Glutamatergic neuron (in vitro differentiated cells): ENCODE data around the gene EML5. TPM values are rescaled to one million over a fixed set of nuclear protein-coding genes. Genes with fewer than 3 reads are reported as not detected.

ENCODE experiments used
- DNase-seq: peaks from one replicate; pipeline ENCODE4 v3.0.0; 2022
- H3K27ac Mint-ChIP-seq: one replicate; pipeline ENCODE4 v1.8.0; 2020; ENCODE audit warnings: mild to moderate bottlenecking, mixed read lengths, inconsistent platforms; ENCODE audit not compliant: unreplicated experiment
- H3K27me3 Mint-ChIP-seq: one replicate; pipeline ENCODE4 v1.8.0; 2020; ENCODE audit warnings: mild to moderate bottlenecking, moderate library complexity, mixed read lengths, inconsistent platforms; ENCODE audit not compliant: unreplicated experiment
- H3K36me3 Mint-ChIP-seq: one replicate; pipeline ENCODE4 v1.8.0; 2020; ENCODE audit warnings: mild to moderate bottlenecking, mixed read lengths, inconsistent platforms; ENCODE audit not compliant: unreplicated experiment
- H3K4me1 Mint-ChIP-seq: one replicate; pipeline ENCODE4 v1.8.0; 2020; ENCODE audit warnings: mild to moderate bottlenecking, low read depth, mixed read lengths, inconsistent platforms; ENCODE audit not compliant: unreplicated experiment
- H3K4me3 Mint-ChIP-seq: one replicate; pipeline ENCODE4 v1.8.0; 2020; ENCODE audit warnings: mild to moderate bottlenecking, mixed read lengths, inconsistent platforms; ENCODE audit not compliant: unreplicated experiment
- H3K9me3 Mint-ChIP-seq: one replicate; pipeline ENCODE4 v1.8.0; 2020; ENCODE audit warnings: mild to moderate bottlenecking, moderate library complexity, mixed read lengths, inconsistent platforms; ENCODE audit not compliant: unreplicated experiment
- CTCF ChIP-seq: fragments of 200-600 bp; sonication (generic); IDR thresholded peaks from one replicate; pipeline ENCODE4 v1.5.0; 2021; ENCODE audit not compliant: partially characterized antibody, unreplicated experiment
- total RNA-seq: library from RNA; stranded (reverse); fragmentation: NEBNext Ultra II Directional; extraction: Animal tissue kit (Norgen Biotek cat#: 25700); gene quantifications from one replicate; pipeline ENCODE4 v1.2.1, GENCODE V29; 2021; ENCODE audit not compliant: unreplicated experiment

EML5 gene
- total RNA-seq, 1 donor from 2014 or later = 2.1 TPM

- H3K27me3 Mint-ChIP-seq = peaks cover 10% of the 10 kb centered on the region
- TF ChIP-seq CTCF = no peak
- no peaks in the 10 kb centered on the region for H3K36me3 Mint-ChIP-seq
- DNase-seq = peak; percentile 92
- H3K4me1 Mint-ChIP-seq = peaks cover 5% of the 10 kb centered on the region
- H3K27ac Mint-ChIP-seq = peak within 1 kb of the TSS; percentile 84
- peaks cover 5% of the 10 kb centered on the region for H3K9me3 Mint-ChIP-seq
- H3K4me3 Mint-ChIP-seq = peak within 1 kb of the TSS; percentile 90
These were observed 229.7 kb downstream of the EML5 start, which contains the start of gene ZC3H14 for GRCh38 chr14:88562831-88563686. Gene ZC3H14, plus strand, starts transcription at chr14:88563037. Its CDS starts 97 bp downstream, at chr14:88563134.

DNA sequence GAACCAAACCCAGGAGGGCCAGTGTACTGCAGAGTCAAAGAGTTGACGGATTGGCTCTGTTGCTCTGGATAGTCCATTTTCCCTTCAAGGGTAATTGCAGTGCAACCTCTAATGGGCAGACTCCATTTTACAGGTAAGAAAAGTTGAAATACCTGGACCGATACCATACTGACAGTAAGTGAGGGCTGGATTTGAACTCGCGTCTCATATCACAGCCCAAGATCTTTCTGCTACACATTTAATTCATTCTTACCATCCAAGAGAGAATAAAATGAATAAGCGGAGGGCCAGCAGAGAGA, 230.3 kb downstream of the EML5 start:
- peak overlapping the region; percentile 65 for H3K27ac Mint-ChIP-seq
- H3K4me1 Mint-ChIP-seq = peaks cover 5% of the 10 kb centered on the region
- no peaks in the 10 kb centered on the region for H3K36me3 Mint-ChIP-seq
- no peak for TF ChIP-seq CTCF
- peaks cover 10% of the 10 kb centered on the region for H3K27me3 Mint-ChIP-seq
- no peak for DNase-seq
- peak overlapping the region; percentile 81 for H3K4me3 Mint-ChIP-seq
- peaks cover 5% of the 10 kb centered on the region for H3K9me3 Mint-ChIP-seq

Other genes with a start within 250 kb of the EML5 start
- 63.0 TPM for gene PTPN21, start 237.9 kb downstream of the EML5 start, total RNA-seq
- 59.6 TPM for gene ZC3H14, start 229.9 kb downstream of the EML5 start, total RNA-seq
- gene TTC8, start 31.7 kb upstream of the EML5 start, total RNA-seq = 7.6 TPM